A673 (cell line): ENCODE results near the gene ZNF827.

ENCODE experiments used
- EZH2 ChIP-seq: fragments of 200-600 bp; sonication (generic); IDR thresholded peaks from 2 replicates; pipeline ENCODE4 v1.6.1; 2017; ENCODE audit warnings: borderline replicate concordance, low read depth, mild to moderate bottlenecking, mixed read lengths, antibody characterized with exemption, low read length; ENCODE audit not compliant: poor library complexity, severe bottlenecking
- TF ChIP-seq, protein P1 (sequence below): fragments of 300-800, 200-600 bp; sonication (generic); conservative IDR thresholded peaks from 2 replicates; pipeline ENCODE4 v1.5.1; 2017; ENCODE audit warnings: low read depth, mild to moderate bottlenecking, antibody characterized with exemption, low read length, moderate library complexity, mixed read lengths

DNA sequence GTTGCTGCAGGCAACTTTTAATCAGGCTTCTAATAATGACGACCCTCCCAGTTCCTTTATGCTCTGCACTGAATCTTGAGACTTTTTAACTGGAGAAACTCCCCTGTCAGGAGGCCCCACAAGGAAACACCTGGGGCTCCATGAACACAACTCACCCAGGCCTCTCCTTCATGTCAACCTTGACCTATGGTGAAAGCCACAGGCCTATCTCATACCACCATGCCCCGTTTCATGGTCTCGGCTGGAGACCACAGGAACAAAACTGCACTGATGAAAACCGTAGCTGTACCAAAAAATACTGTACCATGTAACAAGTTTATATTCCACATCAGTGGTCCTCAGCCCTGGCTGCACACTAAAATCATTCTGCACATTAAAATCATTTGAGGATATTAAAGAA is 57.0 kb downstream of the ZNF827 start:
- TF ChIP-seq, protein P1, sequence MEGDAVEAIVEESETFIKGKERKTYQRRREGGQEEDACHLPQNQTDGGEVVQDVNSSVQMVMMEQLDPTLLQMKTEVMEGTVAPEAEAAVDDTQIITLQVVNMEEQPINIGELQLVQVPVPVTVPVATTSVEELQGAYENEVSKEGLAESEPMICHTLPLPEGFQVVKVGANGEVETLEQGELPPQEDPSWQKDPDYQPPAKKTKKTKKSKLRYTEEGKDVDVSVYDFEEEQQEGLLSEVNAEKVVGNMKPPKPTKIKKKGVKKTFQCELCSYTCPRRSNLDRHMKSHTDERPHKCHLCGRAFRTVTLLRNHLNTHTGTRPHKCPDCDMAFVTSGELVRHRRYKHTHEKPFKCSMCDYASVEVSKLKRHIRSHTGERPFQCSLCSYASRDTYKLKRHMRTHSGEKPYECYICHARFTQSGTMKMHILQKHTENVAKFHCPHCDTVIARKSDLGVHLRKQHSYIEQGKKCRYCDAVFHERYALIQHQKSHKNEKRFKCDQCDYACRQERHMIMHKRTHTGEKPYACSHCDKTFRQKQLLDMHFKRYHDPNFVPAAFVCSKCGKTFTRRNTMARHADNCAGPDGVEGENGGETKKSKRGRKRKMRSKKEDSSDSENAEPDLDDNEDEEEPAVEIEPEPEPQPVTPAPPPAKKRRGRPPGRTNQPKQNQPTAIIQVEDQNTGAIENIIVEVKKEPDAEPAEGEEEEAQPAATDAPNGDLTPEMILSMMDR: no peak
- no peak for TF ChIP-seq EZH2
